GM18502 (cell line): ENCODE measurements around the gene TMEM178B.

Experiments
- ATAC-seq: cut with Tn5 transposase; IDR thresholded peaks from one replicate; pipeline ENCODE4 v1.9.1; 2021; ENCODE audit warnings: mild to moderate bottlenecking; ENCODE audit not compliant: unreplicated experiment, poor library complexity

Gene TMEM178B

GRCh38 chr7:141484907-141485306 is 411.0 kb downstream of the TMEM178B start:
- ATAC-seq, result no peak

GRCh38 chr7:141486959-141487358 is 413.1 kb downstream of the TMEM178B start:
- no peak for ATAC-seq

- ATAC-seq, result no peak
Measured at GRCh38 chr7:141490474-141490873, 416.6 kb downstream of the TMEM178B start.

- no peak for ATAC-seq
Measured at GRCh38 chr7:141495057-141495456, 421.2 kb downstream of the TMEM178B start.

- no peak for ATAC-seq
Measured at GRCh38 chr7:141497391-141497790, 423.5 kb downstream of the TMEM178B start.

DNA sequence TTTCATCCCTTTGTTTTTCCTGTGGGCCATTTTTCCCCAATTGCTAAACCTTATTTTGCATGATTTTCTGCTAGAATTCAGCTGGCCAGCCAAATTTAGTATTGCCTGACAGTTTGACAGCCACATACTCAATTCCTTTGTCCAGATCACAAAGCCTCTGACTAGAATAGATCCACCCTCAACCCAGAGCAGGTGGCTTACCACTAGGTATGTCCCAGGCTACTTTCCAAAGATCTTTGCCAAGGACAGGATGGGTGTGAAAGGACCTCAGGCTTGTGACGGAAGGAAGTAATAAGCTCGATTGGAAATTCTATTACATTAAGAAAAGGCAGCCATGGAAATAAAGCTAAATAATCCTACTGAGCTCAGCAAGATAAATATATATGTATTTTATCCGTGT is 426.7 kb downstream of the TMEM178B start:
- ATAC-seq, result no peak

GRCh38 chr7:141501451-141501850 is 427.6 kb downstream of the TMEM178B start:
- no peak for ATAC-seq

GRCh38 chr7:141511316-141511675 is 437.4 kb downstream of the TMEM178B start:
- ATAC-seq, result no peak

DNA sequence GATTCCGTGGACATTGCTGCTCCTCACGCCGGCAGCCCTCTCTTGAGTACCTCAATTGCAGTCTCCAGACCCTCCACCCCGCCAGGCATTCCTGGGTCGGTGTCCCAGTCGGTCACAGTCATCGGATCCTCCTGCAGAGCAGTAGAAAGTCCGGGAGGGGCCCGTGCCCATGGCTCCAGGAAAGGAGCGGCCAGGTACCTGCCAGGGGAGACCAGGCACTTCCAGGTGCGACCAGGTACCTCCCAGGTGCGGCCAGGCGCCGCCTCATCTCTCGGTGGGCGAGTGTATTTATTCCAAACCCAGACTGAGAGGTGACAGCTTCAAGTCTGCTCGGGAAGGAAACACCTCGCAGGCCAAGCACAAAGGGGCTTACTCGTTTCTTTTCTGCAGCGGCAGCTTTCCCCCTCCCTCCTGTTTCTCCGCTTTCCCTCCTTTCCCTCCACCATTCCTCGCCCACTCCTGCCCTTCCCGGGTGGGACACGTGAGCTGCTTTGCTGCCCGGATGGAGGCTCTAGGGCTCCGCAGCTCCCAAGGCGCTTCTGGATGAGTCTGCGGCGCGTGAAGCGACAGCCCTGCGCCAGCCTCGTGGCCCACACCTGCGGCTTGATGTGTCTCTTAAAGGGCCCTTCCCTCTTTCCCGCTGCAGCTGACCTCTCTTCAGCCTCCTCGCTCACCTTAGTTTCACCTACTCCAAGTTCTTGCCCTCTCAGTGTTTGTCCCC is 438.0 kb downstream of the TMEM178B start:
- no peak for ATAC-seq

- no peak for ATAC-seq
Measured at GRCh38 chr7:141512597-141512996, 438.7 kb downstream of the TMEM178B start.

DNA sequence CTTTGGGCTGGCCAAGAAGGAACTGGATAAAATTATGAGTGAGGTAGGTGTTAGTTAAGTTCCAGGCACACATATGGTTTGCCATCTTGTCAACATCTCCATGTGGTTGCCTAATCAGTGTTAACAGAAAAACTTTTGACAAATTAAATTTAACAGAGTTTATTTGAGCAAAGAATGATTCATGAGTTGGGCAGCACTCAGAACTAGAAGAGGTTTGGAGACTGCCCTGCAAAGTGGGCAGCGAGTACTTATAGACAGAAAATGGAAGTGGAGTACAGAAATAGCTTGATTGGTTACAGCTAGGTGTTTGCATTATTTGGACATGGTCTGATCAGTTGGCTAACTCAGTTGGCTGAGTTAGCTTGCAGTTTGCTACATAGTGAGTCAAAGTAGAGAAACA is 439.9 kb downstream of the TMEM178B start:
- no peak for ATAC-seq

DNA sequence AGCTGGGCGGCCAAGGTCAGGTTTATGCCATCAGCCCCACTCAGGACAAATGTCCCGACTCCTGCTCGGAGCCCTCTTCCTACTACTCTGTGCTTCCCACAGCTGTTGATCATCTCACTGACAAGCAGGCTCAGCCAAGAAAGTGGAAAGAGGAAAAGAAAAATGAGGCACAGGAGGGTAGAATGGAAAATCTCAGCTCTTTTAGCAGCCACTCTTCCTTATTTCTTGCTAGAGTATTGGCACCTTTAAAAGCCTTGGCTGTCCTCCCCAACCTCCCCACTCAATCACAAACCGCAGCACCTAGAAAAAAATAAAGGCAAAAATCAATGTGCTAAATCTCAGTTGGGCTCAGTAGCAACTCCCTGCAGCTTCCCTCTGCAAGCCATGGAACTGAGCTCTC is 442.1 kb downstream of the TMEM178B start:
- no peak for ATAC-seq

GRCh38 chr7:141519623-141520022 is 445.8 kb downstream of the TMEM178B start:
- no peak for ATAC-seq

DNA sequence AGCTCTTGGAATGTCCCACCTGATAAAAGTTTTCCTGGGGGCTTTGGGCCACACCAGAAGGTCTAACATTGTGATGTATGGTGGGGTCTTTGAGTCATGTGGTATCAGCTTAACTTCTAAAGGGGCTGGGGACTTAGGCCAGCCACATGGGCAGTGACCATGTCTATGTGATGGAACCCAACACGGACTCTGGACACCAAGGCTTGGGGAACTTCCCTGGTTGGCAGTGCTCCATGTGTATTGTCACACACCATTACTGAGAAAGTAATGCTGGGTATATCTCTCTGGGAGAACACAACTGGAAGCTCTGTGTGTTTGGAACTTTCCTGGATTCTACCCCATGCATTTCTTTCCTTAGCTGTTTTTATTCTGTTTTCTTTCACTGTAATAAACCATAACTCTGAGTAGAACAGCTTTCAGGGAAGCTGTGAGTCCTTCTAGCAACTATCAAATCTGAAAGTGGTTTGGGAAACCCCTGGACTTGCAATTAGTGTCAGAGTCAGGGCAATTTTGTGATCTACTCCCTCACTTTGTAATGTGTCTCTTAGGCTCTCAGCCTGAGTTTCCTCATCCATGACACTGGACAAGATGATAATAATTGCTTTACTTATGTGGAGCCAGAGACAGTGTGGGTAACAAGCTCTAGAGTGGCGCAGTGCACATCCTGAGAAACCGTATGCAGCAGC is 448.9 kb downstream of the TMEM178B start:
- no peak for ATAC-seq

GRCh38 chr7:141525973-141526514 is 452.2 kb downstream of the TMEM178B start:
- ATAC-seq, result no peak

DNA sequence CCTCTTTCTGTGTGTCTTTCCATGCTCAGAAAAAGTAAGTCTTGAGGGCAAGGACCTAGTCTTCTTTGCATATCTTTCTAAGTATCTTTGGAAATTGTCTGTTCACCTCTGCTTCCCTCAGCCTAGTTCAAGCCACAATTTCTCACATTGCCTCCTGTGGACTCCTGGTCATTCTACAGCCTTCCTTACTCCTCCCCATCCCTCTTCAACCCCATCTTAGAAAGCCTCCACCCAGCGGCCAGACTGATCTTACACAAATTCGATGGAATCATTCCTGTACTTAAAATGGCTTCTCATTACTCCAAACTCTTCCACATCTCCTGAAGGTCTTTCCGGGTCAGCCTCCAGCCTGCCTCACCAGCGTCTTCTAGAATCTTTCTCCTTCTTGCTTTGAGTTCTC is 453.2 kb downstream of the TMEM178B start:
- no peak for ATAC-seq

DNA sequence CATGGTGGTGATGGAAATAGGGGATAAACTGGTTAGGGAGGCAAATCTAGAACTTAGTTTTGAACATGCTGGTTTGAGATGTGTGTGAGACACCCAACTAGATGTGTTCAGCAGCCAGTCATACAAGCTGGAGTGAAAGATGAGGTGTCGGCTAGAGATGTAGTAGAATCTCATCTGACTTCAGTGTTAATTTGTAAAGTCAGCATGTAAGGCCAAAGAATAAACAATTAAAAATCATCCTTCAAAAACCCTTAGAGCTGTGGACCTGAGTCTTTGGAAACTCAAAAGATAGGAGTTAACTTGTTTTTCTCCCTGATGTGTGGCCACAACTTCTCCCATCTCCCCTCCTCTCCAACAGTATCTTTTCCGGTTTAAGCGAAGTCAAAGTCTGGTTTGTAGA is 454.5 kb downstream of the TMEM178B start:
- ATAC-seq, result no peak
